HG03097 (cell line): ENCODE data around the gene BICRAL.
A peak's percentile ranks its signal among the peaks of the same experiment; 100 is the strongest.
"Not testable (repeated sequence)": the region's sequence is repeated elsewhere in the genome, so short reads cannot be mapped to it uniquely, and the experiment has no call there.

Experiments
- ATAC-seq: cut with Tn5 transposase; IDR thresholded peaks from one replicate; pipeline ENCODE4 v1.9.1; 2021; ENCODE audit not compliant: unreplicated experiment, low FRiP score

The BICRAL gene

DNA sequence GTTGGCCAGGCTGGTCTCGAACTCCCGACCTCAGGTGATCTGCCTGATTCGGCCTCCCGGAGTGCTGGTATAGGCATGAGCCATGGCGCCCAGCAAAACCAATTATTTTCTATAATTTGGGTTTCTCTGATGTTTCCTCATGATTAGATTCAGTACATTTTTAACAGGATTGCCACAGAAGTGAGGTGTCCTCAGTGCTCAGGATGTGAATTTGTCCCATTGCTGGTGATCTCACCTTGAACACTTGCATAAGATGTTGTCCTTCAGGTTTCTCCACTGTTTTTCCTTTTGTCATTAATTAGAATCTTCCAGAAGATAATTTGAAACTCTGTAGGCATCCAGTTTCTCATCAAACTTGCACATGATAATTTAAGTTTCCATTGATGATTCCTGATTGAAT is 52.2 kb downstream of the BICRAL start:
- ATAC-seq = no peak

DNA sequence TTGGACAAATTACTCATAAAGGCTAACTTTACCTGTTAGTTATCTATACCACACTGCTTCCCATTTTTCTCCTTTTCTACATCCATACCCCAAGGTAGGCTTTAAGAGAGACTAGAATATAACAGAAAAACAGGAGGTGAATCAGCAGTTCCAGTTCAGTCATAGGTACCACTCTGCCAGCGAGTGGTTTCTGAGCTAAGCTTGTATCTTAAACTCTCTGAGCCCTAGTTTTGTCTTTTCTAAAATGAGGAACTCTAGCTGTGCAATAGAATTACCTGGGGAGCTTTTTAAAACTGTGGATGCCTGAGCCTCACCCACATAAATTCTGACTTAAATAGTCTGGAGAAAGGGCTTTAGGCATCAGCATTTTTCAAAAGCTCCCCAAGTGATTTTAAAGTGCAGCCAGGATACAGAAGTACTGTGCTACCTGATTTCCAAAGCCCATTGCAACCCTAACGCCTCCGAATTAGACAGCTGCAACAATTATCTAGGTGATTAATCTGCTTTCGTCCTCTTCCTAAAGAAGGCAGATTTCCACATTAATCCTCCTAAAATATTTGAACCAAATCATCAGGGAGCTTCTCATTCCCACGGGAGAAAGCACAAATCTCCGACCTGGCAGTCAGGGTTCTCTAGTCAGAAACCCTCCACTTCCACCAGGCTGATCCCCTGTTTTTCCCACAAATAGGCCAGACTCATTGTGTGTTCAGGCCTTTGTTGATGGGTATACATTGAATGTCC is 60.2 kb downstream of the BICRAL start:
- no peak for ATAC-seq

DNA sequence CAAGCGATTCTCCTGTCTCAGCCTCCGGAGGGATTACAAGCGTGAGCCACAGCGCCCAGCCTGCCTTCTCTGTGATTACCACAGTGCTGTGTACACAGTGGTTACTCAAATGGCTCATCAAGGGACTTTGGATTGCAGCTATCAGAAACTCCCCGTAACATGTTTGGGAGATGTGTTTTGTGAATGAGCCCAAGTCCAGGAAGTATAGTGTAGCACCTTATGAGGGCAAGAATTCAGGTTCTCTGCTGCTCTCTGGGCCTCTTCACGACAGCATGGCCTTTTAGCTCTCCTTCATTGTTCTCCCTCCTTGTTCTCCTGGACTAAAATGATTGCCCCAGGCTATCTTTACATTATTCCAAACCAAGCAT is 63.5 kb downstream of the BICRAL start:
- no peak for ATAC-seq

DNA sequence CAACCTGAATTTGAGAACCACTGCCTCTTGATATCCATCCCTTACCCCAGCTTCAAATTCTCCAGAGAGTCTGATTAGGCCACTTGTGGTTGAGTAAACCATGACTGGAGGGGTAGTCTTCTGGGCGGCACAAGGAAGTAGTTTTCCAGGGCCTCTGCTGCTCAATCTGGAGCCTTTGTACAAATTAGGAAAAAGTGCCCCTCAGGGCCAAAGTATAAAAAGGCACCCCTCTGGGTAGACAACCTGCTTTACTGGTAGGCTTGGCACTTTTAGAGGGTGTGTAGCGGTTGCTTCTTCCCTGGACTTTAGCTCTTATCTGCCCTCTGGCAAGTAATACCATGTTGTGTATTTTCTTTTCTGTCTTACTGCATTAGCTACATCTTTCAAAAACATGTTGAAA is 64.7 kb downstream of the BICRAL start:
- no peak for ATAC-seq

DNA sequence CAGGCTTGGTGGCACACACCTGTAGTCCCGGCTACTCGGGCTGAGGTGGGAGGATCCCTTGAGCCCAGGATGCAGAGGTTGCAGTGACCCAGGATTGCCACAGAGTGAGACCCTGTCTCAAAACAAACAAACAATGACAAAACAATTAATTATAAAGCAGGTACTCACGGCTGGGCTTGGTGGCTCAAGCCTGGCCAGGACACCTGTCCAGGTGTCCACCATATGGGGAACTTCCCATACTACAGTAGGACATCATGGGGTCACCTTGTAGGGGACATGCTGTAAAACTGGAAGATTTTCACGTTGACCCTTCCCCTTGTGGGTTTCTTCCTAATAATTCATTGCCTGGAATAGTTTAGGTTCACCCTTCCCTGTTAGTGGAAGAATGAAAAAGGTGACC is 66.8 kb downstream of the BICRAL start:
- ATAC-seq = no peak

DNA sequence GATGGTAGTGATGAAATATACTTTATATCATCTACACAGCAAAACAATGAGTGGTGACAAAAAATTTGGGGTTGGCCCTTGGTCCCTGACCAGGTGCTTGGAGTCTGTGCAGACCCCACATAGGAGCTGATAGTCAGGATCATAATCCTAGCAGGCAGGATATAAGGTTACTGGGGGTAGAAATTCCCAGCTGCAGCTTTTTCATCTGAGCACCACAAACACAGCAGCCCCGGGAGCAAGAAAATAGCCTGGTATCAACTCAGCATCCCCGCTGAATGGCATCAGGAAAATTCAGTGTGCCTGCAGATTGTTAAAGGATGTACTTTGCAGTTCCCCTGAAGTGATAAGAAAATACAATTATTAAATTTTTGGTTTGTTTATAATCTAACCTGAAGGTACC is 69.7 kb downstream of the BICRAL start:
- no peak for ATAC-seq

DNA sequence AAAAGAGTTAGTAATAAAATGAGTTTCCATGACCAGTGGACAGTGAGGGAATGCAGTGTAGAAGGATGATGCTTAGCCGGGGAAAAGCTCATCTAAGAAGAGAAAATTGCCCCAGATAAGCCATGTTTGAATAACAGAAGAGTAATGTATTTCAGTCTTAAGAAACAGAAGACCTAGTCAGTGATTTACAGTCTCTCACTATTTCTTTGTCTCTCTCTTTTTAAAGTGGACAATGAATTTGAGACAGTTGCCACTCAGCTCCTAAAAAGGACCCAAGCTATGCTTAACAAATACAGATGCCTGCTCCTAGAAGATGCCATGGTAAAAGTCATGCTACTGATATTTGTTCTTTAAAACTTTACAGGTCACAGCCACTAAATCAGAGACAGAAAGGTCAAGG is 78.2 kb downstream of the BICRAL start:
- no peak for ATAC-seq

DNA sequence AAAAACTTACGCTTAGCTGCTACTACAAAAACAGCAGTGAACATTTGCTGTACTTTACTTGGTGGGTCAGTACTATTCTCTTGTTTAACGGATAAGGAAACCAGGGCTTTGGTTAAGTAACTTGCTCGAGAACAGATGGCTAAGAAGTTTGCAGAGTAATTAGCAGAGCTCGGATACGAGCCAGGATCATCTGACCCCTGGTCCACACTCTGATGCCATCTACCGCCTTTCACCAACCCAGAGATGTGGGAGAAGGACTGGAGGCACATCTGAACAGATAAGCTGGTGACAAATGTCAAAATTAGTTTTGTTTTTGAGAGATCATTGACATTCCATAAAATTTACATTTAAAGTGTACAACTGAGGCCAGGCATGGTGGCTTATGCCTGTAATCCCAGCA is 78.6 kb downstream of the BICRAL start:
- ATAC-seq = no peak

DNA sequence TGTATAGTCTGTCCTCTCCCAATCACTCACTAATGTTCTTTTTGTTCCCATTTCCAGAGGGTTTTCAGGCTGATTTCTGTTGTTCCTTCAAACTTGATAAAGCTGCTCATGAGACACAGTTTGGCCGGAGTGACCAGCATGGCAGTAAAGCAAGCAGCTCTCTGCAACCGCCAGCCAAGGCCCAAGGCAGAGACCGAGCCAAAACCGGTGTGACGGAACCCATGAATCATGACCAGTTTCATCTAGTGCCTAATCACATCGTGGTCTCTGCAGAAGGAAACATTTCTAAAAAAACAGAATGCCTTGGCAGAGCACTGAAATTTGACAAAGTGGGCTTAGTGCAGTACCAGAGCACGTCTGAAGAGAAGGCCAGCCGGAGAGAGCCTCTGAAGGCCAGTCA is 82.8 kb downstream of the BICRAL start:
- ATAC-seq = no peak

DNA sequence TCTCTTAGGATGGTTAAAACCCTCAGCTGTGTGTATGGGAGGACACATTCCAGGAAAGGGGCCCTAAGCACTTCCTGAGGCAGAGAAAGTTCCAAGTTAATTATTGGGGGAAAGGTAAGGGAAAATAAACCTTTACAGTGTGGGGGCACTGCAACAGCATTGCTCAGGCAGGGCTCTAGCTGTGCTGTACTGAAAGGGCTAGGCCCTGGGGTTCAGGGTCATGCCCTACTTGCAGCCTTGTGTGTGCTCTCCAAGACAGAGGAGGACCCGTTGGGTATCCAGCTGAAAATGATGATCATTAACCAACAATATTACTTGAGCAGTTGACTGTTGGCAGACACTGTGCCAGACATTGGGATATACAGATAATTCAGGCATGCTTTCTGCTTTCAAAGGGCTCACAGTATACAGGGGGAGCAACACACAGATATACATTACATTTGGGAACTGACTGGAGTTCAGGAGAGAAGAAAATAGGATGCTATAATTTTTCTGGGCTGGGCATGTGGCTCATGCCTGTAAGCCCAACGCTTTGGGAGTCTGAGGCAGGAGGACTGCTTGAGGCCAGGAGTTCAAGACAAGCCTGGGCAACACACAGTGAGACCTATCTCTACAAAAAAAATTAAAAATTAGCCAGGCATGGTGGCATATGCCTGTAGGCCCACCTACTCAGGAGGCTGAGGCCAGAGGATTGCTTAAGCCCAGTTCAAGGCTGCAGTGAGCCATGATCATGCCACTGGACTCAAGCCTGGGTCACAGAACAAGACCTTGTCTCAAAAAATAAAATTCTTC is 88.5 kb downstream of the BICRAL start:
- no peak for ATAC-seq

DNA sequence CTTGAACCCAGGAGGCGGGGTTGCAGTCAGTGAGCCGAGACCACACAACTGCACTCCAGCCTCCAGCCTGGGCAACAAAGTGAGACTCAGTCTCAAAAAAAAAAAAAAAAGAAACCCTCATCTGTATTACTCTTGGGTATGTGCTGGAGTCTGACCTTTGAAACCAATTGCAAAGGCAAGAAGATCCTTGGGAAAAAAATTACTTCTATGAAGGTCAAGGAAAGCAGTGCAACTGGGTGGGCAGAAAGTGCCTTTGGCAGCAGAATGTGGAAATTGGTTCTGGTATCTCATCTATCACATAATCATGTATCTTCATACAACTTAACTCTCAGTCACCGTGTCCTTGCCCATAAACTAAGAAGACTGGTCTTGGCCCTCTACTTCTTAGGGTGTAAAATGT is 89.9 kb downstream of the BICRAL start:
- ATAC-seq = no peak

DNA sequence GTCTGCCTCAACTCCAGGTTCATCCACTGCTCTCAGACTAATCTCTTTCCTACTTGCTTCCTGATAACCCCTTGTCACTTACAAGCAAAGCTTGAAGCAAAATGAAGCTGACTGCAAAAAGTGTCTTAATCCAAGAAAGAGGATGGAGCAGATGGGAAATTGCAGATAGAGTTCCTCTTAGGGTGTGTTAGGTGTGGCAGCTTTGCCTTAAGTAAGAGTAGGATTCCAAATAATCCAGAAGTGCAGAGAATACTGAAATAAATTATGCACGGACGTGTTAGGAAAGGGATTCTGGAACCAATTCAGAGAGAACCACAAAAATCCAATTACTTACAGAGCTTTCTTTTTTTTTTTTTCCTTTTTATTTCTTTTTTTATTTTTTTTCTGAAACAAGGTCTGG is 91.5 kb downstream of the BICRAL start:
- no peak for ATAC-seq

DNA sequence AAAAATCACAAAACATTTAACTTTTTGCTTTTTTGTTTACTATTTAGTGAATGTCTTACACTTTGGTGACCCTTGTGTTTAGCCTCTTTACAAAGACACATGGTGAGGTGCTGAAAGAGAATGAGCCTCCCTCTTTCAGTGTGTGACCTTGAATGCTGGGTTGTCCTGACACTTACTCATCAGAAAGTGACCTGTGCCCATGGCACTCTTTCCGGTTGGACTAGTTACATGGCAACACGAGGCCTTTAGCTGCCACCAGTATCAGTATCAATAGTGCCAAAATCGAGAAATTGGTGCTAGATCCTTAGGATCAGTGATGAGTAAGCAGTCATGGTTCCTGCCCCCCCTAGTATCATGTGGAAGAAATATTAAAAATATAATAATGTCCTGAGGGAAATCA is 95.8 kb downstream of the BICRAL start:
- no peak for ATAC-seq

DNA sequence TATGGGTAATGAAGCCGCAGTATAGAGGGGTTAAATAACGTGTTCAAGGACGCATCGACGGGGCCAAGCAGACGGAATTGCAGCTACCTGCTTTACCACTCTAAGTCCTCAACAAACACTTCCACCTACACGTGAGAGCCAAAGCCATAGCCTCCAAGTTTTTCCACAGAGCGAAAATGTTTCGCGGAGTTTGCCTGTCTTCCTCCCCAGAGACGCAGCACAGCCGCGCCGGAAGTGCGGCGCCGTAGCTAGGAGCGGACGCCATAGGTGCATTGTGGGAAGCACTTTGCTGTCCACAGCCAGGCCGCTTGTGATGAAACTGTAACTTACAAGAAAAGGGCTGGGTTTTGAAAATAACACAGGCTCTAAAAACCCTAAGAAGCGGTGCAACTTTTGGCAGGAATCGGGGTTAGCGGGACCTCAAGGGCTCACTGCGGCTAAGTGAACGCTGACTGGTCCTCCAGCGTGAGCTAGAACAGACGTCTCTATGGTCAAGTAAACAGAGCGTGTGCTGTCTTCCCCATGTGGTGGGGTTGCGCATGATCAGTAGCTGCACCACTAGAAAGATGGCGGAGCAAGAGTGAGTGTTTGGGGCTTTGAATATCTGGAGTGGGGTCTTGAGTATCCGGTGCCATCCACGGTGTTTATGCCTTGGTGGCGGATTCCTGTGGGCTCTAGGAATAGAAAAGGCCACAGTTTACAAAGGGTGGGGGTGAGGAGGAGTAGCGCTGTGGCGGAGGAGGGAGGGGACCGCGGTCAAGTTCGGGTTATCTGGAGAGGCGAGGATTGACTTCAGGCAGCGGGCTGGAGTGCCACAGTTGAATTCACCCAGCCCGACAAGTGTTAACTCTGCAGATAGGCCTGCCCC is 97.8 kb downstream of the BICRAL start, which contains the start of gene RPL7L1:
Gene RPL7L1, plus strand, starts transcription at position 245 of the 868 bp plus-strand sequence. Its CDS starts 295 bp downstream, at position 540.
- peak; percentile 84 for ATAC-seq

DNA sequence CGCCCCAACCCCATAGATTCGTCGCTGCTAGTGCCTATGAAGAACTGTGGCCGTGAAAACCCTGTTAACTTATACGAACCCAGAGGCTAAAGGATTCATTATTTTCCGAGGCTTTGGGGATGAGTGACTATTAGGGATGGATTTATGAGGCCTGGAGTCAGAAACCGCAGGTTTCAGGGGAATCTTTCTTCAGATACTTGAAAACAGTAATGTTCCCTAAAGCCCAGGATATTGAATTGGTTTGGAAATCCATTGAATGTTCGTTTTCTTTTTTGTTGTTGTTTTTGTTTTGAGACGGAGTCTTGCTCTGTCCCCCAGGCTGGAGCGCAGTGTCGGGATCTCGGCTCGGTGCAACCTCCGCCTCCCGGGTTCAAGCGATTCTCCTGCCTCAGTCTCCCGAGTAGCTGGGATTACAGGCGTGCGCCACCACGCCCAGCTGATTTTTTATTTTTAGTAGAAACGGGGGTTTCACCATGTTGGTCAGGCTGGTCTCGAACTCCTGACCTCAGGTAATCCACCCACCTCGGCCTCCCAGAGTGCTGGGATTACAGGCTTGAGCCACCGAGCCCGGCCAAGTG is 98.5 kb downstream of the BICRAL start:
- not testable (repeated sequence) for ATAC-seq

DNA sequence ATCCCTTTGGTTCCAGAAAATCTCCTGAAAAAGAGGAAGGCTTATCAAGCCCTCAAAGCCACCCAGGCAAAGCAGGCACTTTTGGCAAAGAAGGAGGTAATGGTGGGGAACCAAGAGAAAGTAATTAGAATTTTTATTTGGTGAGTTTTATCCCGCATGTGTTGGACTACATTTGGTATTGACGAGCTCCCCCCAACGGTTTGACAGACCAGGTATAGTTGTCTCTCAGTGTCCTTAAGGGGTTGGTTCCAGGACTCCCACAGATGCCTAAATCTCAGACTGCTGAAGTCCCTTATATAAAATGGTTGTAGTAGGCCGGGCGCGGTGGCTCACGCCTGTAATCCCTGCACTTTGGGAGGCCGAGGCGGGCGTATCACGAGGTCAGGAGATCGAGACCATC is 99.0 kb downstream of the BICRAL start:
- not testable (repeated sequence) for ATAC-seq

DNA sequence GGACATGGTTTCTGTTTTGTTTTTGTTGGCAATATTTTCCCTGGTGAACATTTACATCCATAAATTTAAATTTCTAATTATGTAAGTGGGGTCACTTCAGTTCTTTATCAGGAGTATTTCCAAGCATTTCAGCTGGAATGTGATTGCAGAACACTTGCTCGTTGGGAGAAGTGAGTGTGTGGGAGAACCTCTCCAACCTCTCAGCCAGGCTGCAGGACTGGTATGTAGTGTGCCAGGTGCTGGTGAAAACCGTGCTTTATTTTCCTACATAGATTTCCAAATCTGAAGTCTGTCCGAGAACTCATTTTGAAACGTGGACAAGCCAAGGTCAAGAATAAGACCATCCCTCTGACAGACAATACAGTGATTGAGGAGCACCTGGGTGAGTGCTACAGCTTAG is 103.8 kb downstream of the BICRAL start:
- ATAC-seq = no peak

DNA sequence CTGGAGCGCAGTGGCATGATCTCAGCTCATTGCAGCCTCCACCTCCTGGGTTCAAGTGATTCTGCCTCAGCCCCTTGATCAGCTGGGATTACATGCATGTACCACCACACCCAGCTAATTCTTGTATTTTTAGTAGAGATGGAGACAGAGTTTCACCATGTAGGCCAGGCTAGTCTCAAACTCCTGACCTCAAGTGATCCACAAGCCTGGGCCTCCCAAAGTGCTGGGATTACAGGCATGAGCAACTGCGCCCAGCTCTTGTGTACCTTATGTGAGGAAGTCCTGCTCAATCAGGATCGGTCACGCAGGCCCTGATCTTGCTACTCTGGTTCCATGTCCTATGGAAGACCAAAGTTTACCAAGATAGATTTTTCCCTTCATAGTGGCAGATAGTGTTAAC is 106.3 kb downstream of the BICRAL start:
- not testable (repeated sequence) for ATAC-seq

DNA sequence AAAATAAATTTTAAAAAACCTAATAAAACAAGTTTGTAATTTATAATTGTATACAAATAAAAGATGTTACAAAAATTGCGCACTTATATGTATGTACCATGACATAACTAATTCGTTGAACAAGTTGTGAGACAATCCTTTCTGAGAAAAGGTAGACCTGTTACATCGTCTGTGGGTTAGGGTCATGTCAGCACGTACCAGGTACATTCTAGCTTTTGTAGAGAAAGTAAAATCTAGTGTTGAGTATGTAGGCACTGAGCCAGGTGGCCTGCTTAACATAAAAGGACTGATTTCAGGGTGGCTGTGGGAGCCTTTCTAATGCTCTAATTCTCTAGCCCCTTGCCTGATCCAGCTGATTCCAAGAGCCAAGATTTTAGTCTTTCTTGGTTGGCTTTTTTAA is 108.0 kb downstream of the BICRAL start:
- ATAC-seq = no peak

DNA sequence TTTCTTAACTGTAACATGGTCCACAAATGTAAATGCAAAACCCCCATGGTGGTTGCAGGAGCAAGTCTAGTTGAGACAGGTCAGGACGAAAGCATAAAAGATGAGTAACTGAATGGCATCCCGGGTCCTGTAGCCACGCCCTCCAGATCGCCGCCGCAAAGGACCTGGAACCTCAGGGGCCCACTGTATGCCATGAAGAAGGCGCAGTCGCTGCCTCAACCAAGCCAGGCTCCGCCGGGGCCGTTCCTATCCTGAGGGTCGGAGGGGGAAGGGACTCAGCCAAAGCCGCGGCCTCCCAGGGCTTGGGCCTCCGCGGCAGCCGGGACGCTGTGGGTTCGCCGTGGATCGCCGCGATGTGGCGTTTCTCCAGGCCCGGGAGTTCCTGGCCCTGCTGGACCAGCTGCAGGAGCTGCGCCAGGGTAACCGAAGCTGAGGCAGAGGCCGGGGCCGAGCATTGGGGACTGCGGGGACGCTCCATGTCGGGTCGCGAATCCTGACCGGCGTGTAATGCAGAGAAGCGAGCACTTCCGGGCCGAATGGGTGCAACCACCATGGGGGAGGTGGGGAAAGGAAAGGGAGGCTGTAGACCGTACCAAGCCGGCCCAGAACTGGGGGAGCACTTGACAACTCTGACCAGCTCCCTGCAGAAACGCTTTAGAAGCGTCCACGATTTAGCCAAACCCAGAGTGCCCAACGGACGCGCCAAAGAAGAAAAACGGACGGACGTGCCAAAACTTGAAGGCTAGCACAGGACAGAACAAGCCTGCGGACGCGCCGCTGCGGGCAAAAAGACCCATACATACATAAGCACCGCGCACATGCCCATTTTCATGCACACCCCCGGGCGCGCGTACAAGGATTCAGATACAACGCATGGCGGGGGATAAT is 108.7 kb downstream of the BICRAL start:
- ATAC-seq = peak; percentile 81
